GM12891 (cell line): Measurements from ENCODE around the gene TPI1.

Experiments
- PAX5 ChIP-seq: IDR thresholded peaks from 2 replicates; pipeline ENCODE4 v1.6.1; 2011; ENCODE audit warnings: low read length, moderate library complexity, mild to moderate bottlenecking; ENCODE audit not compliant: insufficient read depth, severe bottlenecking
- POLR2A ChIP-seq: IDR thresholded peaks from 2 replicates; pipeline ENCODE4 v1.6.1; 2011; ENCODE audit warnings: low read depth, low read length, control low read depth
- POLR2AphosphoS5 ChIP-seq: IDR thresholded peaks from 2 replicates; pipeline ENCODE4 v1.6.1; 2011; ENCODE audit warnings: low read depth, low read length, control low read depth
- POU2F2 ChIP-seq: IDR thresholded peaks from 2 replicates; pipeline ENCODE4 v1.6.1; 2011; ENCODE audit warnings: low read depth, mild to moderate bottlenecking, control low read depth, low read length, moderate library complexity
- SPI1 ChIP-seq: IDR thresholded peaks from 2 replicates; pipeline ENCODE4 v1.6.1; 2011; ENCODE audit warnings: low read depth, low read length, control low read depth
- TAF1 ChIP-seq: IDR thresholded peaks from 2 replicates; pipeline ENCODE4 v1.6.1; 2011; ENCODE audit warnings: low read depth, low read length, control low read depth

GRCh38 chr12:6890789-6891645 is 23.7 kb downstream of the TPI1 start:
- peak; percentile 79; the same call in 1 of the 2 replicates for TF ChIP-seq TAF1
- TF ChIP-seq POLR2A: peak; percentile 46; the same call in 1 of the 2 replicates
- TF ChIP-seq POLR2AphosphoS5: no peak
- TF ChIP-seq POU2F2: no peak
- TF ChIP-seq PAX5: peak; percentile 59
- 0 out of 2 replicates have a peak, but pooled peaks have one; percentile 16 for TF ChIP-seq SPI1
